HepG2 (cell line): ENCODE results near the gene SPIN1. TPM values are rescaled to one million over a fixed set of nuclear protein-coding genes. Genes with fewer than 3 reads are reported as not detected.

ENCODE experiments used
- CENPT ChIP-seq: sonication (generic); formaldehyde crosslinking; IDR thresholded peaks from 2 replicates; pipeline ENCODE4 v1.8.0; 2022; ENCODE audit warnings: low read depth, mild to moderate bottlenecking, moderate library complexity, missing genetic modification reagents
- MATR3 ChIP-seq: sonication (generic); formaldehyde crosslinking; IDR thresholded peaks from 2 replicates; pipeline ENCODE4 v1.4.0; 2020; ENCODE audit warnings: missing genetic modification reagents
- PPARG ChIP-seq: conservative IDR thresholded peaks from 2 replicates; pipeline ENCODE4 v1.6.1; 2016; ENCODE audit warnings: missing biosample characterization, missing genetic modification reagents
- PTBP1 ChIP-seq: fragments of 200-400 bp; formaldehyde crosslinking; IDR thresholded peaks from 2 replicates; pipeline ENCODE4 v1.6.1; 2018; ENCODE audit warnings: low read length, low read depth; ENCODE audit not compliant: poor library complexity, severe bottlenecking
- SKI ChIP-seq: fragments of 450-650 bp; IDR thresholded peaks from one replicate; pipeline ENCODE4 v1.6.1; 2018; ENCODE audit warnings: mild to moderate bottlenecking; ENCODE audit not compliant: partially characterized antibody
- ZNF350 ChIP-seq: sonication (generic); formaldehyde crosslinking; IDR thresholded peaks from 2 replicates; pipeline ENCODE4 v1.4.0; 2020; ENCODE audit warnings: mild to moderate bottlenecking, low read depth, missing genetic modification reagents, borderline replicate concordance
- ZNF383 ChIP-seq: sonication (generic); formaldehyde crosslinking; IDR thresholded peaks from 2 replicates; pipeline ENCODE4 v1.4.0; 2020; ENCODE audit warnings: missing genetic modification reagents, mild to moderate bottlenecking, borderline replicate concordance
- polyA plus RNA-seq, 8 experiments: library from polyadenylated mRNA; depleted of rRNA in 3 of 8; stranded (reverse) in 7 of 8; unstranded in 1 of 8; fragments of >200 nt; fragmentation: Illumina TruSeq in 4 of 8; extraction: Trizol in 4 of 8; gene quantifications; 2 replicates each; pipeline versions ENCODE4 v1.2.1 to v1.2.3, GENCODE V29; 2011 to 2016; ENCODE audit warnings: low read depth in 4 of 8, missing spikeins in 1 of 8, mixed read lengths in 1 of 8; ENCODE audit not compliant: insufficient read depth in 1 of 8
- total RNA-seq, 5 experiments: library from RNA; depleted of rRNA; stranded (reverse); fragments of >200 nt; fragmentation: Illumina TruSeq; extraction: Trizol; gene quantifications; 2 replicates each; pipeline ENCODE4 v1.2.3, GENCODE V29; 2016; ENCODE audit warnings: low read depth in 1 of 5
- TF ChIP-seq, protein P1 (sequence below): IDR thresholded peaks from 2 replicates; pipeline ENCODE4 v1.6.1; 2016; ENCODE audit warnings: low read depth, control low read depth
- TF ChIP-seq, protein P2 (sequence below): sonication (generic); formaldehyde crosslinking; IDR thresholded peaks from 2 replicates; pipeline ENCODE4 v1.8.1; 2022; ENCODE audit warnings: mild to moderate bottlenecking, missing genetic modification reagents
- TF ChIP-seq, protein P3 (sequence below): IDR thresholded peaks from 2 replicates; pipeline ENCODE4 v1.6.1; 2016; ENCODE audit warnings: mild to moderate bottlenecking
- TF ChIP-seq, protein P4 (sequence below): sonication (generic); formaldehyde crosslinking; conservative IDR thresholded peaks from 2 replicates; pipeline ENCODE4 v1.4.0; 2020; ENCODE audit warnings: missing genetic modification reagents
- TF ChIP-seq, protein P5 (sequence below): sonication (generic); formaldehyde crosslinking; IDR thresholded peaks from 2 replicates; pipeline ENCODE4 v1.5.0; 2020; ENCODE audit warnings: missing genetic modification reagents
- TF ChIP-seq, protein P6 (sequence below): sonication (generic); formaldehyde crosslinking; IDR thresholded peaks from 2 replicates; pipeline ENCODE4 v1.5.0; 2020; ENCODE audit warnings: mild to moderate bottlenecking, missing genetic modification reagents, borderline replicate concordance

The SPIN1 gene
- total and polyA plus RNA-seq, 2 of the 13 experiments (the other 11 are each of a cell fraction or from before 2014, with no cell fraction given): 20.0 to 24.3 TPM

DNA sequence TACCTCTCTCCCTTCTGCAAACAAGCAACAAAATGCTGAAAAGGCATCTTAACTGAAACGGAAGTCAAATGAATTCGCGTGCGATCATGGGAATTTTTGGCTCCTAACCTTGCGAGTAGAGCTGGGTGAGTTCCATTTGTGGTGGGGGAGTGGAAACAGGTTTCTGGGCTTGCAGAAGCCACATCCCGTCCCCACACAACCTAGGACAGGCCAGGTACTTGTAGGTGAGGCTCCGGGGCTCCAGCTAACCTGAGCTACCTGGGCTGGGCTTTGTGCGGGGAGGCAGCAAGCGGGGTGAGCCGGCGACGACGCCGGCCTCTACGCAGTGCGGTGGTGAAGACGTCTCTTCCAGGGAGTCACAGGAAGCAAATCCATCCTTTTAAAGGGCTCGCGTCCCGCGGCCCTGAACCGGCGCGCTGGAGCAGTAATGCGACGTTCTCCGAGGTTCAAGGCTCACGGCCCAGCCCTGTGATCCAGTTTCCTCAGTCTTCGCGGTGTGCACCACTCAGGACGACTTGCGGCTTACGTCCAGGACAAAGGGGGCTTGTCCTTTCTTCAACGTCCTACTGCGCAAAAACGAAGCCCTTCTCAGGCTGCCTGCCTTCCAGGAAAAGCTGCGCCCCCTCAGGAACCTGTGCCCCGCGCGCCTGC is 567 bp upstream of the SPIN1 start (continued):
- TF ChIP-seq, protein P1, sequence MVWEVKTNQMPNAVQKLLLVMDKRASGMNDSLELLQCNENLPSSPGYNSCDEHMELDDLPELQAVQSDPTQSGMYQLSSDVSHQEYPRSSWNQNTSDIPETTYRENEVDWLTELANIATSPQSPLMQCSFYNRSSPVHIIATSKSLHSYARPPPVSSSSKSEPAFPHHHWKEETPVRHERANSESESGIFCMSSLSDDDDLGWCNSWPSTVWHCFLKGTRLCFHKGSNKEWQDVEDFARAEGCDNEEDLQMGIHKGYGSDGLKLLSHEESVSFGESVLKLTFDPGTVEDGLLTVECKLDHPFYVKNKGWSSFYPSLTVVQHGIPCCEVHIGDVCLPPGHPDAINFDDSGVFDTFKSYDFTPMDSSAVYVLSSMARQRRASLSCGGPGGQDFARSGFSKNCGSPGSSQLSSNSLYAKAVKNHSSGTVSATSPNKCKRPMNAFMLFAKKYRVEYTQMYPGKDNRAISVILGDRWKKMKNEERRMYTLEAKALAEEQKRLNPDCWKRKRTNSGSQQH (CRISPR knock-in tag): no peak
- TF ChIP-seq, protein P2, sequence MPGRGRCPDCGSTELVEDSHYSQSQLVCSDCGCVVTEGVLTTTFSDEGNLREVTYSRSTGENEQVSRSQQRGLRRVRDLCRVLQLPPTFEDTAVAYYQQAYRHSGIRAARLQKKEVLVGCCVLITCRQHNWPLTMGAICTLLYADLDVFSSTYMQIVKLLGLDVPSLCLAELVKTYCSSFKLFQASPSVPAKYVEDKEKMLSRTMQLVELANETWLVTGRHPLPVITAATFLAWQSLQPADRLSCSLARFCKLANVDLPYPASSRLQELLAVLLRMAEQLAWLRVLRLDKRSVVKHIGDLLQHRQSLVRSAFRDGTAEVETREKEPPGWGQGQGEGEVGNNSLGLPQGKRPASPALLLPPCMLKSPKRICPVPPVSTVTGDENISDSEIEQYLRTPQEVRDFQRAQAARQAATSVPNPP (CRISPR knock-in tag): no peak
- TF ChIP-seq MATR3 (no peak), CENPT (CRISPR knock-in tag) (no peak), ZNF350 (CRISPR knock-in tag) (0 out of 2 replicates have a peak, but pooled peaks have one; percentile 40), ZNF383 (CRISPR knock-in tag) (no peak), PTBP1 (no peak), PPARG (CRISPR knock-in tag) (no peak), SKI (no peak)
- TF ChIP-seq, protein P3, sequence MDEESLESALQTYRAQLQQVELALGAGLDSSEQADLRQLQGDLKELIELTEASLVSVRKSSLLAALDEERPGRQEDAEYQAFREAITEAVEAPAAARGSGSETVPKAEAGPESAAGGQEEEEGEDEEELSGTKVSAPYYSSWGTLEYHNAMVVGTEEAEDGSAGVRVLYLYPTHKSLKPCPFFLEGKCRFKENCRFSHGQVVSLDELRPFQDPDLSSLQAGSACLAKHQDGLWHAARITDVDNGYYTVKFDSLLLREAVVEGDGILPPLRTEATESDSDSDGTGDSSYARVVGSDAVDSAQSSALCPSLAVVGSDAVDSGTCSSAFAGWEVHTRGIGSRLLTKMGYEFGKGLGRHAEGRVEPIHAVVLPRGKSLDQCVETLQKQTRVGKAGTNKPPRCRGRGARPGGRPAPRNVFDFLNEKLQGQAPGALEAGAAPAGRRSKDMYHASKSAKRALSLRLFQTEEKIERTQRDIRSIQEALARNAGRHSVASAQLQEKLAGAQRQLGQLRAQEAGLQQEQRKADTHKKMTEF: peak; percentile 31; the same call in 1 of the 2 replicates
- TF ChIP-seq, protein P4, sequence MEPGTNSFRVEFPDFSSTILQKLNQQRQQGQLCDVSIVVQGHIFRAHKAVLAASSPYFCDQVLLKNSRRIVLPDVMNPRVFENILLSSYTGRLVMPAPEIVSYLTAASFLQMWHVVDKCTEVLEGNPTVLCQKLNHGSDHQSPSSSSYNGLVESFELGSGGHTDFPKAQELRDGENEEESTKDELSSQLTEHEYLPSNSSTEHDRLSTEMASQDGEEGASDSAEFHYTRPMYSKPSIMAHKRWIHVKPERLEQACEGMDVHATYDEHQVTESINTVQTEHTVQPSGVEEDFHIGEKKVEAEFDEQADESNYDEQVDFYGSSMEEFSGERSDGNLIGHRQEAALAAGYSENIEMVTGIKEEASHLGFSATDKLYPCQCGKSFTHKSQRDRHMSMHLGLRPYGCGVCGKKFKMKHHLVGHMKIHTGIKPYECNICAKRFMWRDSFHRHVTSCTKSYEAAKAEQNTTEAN: no peak
- TF ChIP-seq, protein P5, sequence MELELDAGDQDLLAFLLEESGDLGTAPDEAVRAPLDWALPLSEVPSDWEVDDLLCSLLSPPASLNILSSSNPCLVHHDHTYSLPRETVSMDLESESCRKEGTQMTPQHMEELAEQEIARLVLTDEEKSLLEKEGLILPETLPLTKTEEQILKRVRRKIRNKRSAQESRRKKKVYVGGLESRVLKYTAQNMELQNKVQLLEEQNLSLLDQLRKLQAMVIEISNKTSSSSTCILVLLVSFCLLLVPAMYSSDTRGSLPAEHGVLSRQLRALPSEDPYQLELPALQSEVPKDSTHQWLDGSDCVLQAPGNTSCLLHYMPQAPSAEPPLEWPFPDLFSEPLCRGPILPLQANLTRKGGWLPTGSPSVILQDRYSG (CRISPR knock-in tag): no peak
- TF ChIP-seq, protein P6, sequence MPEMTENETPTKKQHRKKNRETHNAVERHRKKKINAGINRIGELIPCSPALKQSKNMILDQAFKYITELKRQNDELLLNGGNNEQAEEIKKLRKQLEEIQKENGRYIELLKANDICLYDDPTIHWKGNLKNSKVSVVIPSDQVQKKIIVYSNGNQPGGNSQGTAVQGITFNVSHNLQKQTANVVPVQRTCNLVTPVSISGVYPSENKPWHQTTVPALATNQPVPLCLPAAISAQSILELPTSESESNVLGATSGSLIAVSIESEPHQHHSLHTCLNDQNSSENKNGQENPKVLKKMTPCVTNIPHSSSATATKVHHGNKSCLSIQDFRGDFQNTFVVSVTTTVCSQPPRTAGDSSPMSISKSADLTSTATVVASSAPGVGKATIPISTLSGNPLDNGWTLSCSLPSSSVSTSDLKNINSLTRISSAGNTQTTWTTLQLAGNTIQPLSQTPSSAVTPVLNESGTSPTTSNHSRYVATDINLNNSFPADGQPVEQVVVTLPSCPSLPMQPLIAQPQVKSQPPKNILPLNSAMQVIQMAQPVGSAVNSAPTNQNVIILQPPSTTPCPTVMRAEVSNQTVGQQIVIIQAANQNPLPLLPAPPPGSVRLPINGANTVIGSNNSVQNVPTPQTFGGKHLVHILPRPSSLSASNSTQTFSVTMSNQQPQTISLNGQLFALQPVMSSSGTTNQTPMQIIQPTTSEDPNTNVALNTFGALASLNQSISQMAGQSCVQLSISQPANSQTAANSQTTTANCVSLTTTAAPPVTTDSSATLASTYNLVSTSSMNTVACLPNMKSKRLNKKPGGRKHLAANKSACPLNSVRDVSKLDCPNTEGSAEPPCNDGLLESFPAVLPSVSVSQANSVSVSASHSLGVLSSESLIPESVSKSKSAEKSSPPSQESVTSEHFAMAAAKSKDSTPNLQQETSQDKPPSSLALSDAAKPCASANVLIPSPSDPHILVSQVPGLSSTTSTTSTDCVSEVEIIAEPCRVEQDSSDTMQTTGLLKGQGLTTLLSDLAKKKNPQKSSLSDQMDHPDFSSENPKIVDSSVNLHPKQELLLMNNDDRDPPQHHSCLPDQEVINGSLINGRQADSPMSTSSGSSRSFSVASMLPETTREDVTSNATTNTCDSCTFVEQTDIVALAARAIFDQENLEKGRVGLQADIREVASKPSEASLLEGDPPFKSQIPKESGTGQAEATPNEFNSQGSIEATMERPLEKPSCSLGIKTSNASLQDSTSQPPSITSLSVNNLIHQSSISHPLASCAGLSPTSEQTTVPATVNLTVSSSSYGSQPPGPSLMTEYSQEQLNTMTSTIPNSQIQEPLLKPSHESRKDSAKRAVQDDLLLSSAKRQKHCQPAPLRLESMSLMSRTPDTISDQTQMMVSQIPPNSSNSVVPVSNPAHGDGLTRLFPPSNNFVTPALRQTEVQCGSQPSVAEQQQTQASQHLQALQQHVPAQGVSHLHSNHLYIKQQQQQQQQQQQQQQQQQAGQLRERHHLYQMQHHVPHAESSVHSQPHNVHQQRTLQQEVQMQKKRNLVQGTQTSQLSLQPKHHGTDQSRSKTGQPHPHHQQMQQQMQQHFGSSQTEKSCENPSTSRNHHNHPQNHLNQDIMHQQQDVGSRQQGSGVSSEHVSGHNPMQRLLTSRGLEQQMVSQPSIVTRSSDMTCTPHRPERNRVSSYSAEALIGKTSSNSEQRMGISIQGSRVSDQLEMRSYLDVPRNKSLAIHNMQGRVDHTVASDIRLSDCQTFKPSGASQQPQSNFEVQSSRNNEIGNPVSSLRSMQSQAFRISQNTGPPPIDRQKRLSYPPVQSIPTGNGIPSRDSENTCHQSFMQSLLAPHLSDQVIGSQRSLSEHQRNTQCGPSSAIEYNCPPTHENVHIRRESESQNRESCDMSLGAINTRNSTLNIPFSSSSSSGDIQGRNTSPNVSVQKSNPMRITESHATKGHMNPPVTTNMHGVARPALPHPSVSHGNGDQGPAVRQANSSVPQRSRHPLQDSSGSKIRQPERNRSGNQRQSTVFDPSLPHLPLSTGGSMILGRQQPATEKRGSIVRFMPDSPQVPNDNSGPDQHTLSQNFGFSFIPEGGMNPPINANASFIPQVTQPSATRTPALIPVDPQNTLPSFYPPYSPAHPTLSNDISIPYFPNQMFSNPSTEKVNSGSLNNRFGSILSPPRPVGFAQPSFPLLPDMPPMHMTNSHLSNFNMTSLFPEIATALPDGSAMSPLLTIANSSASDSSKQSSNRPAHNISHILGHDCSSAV (CRISPR knock-in tag): no peak
